Aorta (tissue), 5 donors: ENCODE results near the gene SLC7A6. TPM values are rescaled to one million over a fixed set of nuclear protein-coding genes. Genes with fewer than 3 reads are reported as not detected.
A peak's percentile ranks its signal among the peaks of the same experiment; 100 is the strongest.

Experiments used
- ATAC-seq: fragments of 200-7000 bp; cut with Tn5 transposase; one replicate; pipeline ENCODE4 v1.9.1; 2022; ENCODE audit warnings: moderate library complexity; ENCODE audit not compliant: low FRiP score
- DNase-seq, 2 donors: peaks; one replicate each; pipeline ENCODE4 v3.0.0-alpha.2; 2020
- H3K27ac ChIP-seq, 2 donors: one replicate each; pipeline ENCODE4 v1.5.1; 2013; ENCODE audit warnings: low read length in 2 of 2, mild to moderate bottlenecking in 2 of 2, moderate library complexity in 2 of 2, control low read depth in 1 of 2, inconsistent platforms in 1 of 2, low read depth in 1 of 2
- H3K27me3 ChIP-seq, 2 donors: one replicate each; pipeline ENCODE4 v1.6.1; 2013; ENCODE audit warnings: control low read depth in 1 of 2, low read length in 1 of 2, mild to moderate bottlenecking in 1 of 2, moderate library complexity in 1 of 2; ENCODE audit not compliant: insufficient read depth in 2 of 2, control insufficient read depth in 1 of 2
- H3K36me3 ChIP-seq, 2 donors: one replicate each; pipeline ENCODE4 v1.6.1; 2013; ENCODE audit warnings: control low read depth in 1 of 2, low read length in 1 of 2, mild to moderate bottlenecking in 1 of 2; ENCODE audit not compliant: insufficient read depth in 2 of 2, control insufficient read depth in 1 of 2
- H3K4me1 ChIP-seq, 2 donors: one replicate each; pipeline ENCODE4 v1.6.1; 2013; ENCODE audit warnings: low read length in 2 of 2, control low read depth in 1 of 2, mild to moderate bottlenecking in 1 of 2, moderate library complexity in 1 of 2; ENCODE audit not compliant: insufficient read depth in 2 of 2, control insufficient read depth in 1 of 2
- H3K4me3 ChIP-seq, 2 donors: one replicate each; pipeline ENCODE4 v1.5.1; 2013; ENCODE audit warnings: low read length in 2 of 2, control low read depth in 1 of 2, mild to moderate bottlenecking in 1 of 2
- H3K9me3 ChIP-seq: one replicate; pipeline ENCODE4 v1.6.1; 2013; ENCODE audit warnings: mild to moderate bottlenecking, low read length; ENCODE audit not compliant: control insufficient read depth
- WGBS, 2 donors: extraction: QIAGEN DNeasy Blood & Tissue Kit; methylation state at CpG; one replicate each; pipeline ENCODE4 v1.1.7; 2013; 5-methylcytosine and 5-hydroxymethylcytosine counted together
- intact Hi-C, 2 donors: fragments of 100-400 bp; cut with DNase I; formaldehyde crosslinking; loops; one replicate each; pipeline versions ENCODE4 v1.14.2 to v1.15.0; 2022
- long read RNA-seq, 2 donors: library from polyadenylated mRNA; unstranded; transcript quantifications; one replicate each; pipeline ENCODE4 v2.0.0, GENCODE V29; 2020 to 2021
- polyA plus RNA-seq, 2 donors: library from polyadenylated mRNA; stranded (reverse); fragments of 200-250 nt; gene quantifications; one replicate each; pipeline ENCODE4 v1.2.3, GENCODE V29; 2013
- total RNA-seq, 2 donors: library from RNA; stranded (reverse); fragmentation: NEBNext Ultra II Directional; extraction: Animal tissue kit (Norgen Biotek cat#: 25700); gene quantifications; one replicate each; pipeline ENCODE4 v1.2.1, GENCODE V29; 2021
- donor health status: healthy with polysubstance abuse.
- donor health status: Bipolar disorder and iron deficiency.
- donor health status: DM: no; HTN: no; CAD: no.
- donor health status: DM: no; HTN: no; CAD: no.
- donor health status: DM: yes; HTN: yes; CAD: no.

SLC7A6 gene
- total RNA-seq, result 10 to 100 TPM; 47.0 to 52.4 TPM
- 10 to 100 TPM in 1 of 2 donors, 1 to 10 TPM in 1; 2.4 to 12.8 TPM for polyA plus RNA-seq
- long read RNA-seq, donor 1, full-length matches to known transcripts, result 5 of 56 reads
- long read RNA-seq, donor 1, partial matches to known transcripts, result 24 of 56 reads
- long read RNA-seq, donor 1, other reads (novel, unspliced or antisense), result 27 of 56 reads
- long read RNA-seq, donor 2, partial matches to known transcripts, result 6 of 29 reads
- long read RNA-seq, donor 2, other reads (novel, unspliced or antisense), result 23 of 29 reads

- Histone ChIP-seq H3K4me3 (peak within 1 kb of the TSS; percentile 37 to 46), H3K4me1 (no peaks in the 10 kb centered on the region), H3K9me3 (no peaks in the 10 kb centered on the region), H3K27me3 (no peaks in the 10 kb centered on the region), H3K36me3 (peaks cover 0 to 1% of the 10 kb centered on the region in 2 donors), H3K27ac (peak within 1 kb of the TSS; percentile 65 to 82)
- 0 to 1% methylated on average over 108 to 123 of the region's 123 CpGs for WGBS, 2 donors
- DNase-seq (peak; percentile 84 to 95), ATAC-seq (peak; percentile 76)
- intact Hi-C loops, result loop anchor here (1.0 to 5.0 kb wide), 3 partner anchors 47 to 63 kb away; partner anchors contain the start of genes PRMT7 (in 2 of the 2) and SLC7A6OS (in 1 of the 2)
These were observed at the start of gene SLC7A6 for GRCh38 chr16:68264128-68265077. Gene SLC7A6 (plus strand): TSS chr16:68264526. CDS start chr16:68274727, 10,201 bp downstream.

DNA sequence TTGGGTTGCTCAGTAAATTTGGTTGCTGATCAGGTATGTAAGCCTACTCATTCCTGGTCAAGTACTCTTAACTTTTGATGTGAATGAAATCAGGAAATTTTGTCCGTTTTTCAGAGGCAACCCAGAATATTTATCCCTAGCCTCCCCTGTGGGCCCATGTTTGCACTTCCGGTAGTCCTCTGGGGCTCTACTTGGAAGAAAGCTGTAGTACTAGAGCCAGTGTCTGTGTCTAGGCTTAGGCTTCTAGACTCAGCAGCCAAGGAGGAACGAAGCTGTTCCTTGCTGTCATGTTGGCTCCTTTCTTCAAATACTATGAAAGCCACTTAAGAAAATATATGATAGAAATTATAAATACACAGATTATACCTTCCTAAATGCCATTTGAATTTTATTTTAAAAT is 49.6 kb upstream of the SLC7A6 start:
- Histone ChIP-seq H3K27ac (no peak overlapping the region), H3K4me1 (peaks cover 0 to 2% of the 10 kb centered on the region in 2 donors), H3K27me3 (no peaks in the 10 kb centered on the region), H3K9me3 (no peaks in the 10 kb centered on the region), H3K36me3 (no peaks in the 10 kb centered on the region), H3K4me3 (no peak overlapping the region)
- ATAC-seq, result no peak
- intact Hi-C loops, result no loop called here
- no peak for DNase-seq
- WGBS, 2 donors, result 59 to 67% methylated on average over 3 of the region's 3 CpGs

DNA sequence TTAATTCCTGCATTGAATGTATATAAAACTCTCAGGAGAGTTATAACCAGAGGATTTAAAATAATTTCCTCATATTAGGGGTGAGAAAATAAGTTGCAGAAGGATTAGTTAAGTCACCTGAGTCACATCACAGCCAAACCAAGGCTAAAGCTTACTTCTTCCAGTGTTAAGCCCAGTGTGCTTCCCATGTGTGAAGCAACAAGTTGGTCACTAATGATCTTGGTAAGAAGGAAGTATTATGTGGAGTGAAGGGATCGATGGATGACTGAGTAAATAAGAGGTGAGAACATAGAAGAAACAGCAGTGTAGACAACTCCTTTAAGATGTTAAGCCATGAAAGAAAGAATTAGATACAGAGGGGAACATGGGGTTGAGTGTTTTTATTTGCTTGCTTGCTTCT is 49.0 kb upstream of the SLC7A6 start:
- Histone ChIP-seq H3K27ac (no peak overlapping the region), H3K27me3 (no peaks in the 10 kb centered on the region), H3K4me3 (no peak overlapping the region), H3K4me1 (peaks cover 0 to 2% of the 10 kb centered on the region in 2 donors), H3K36me3 (no peaks in the 10 kb centered on the region), H3K9me3 (no peaks in the 10 kb centered on the region)
- intact Hi-C loops, result no loop called here
- DNase-seq (no peak), ATAC-seq (no peak)
- 97 to 98% methylated on average over 1 of the region's 1 CpG for WGBS, 2 donors

- DNase-seq, result no peak
These were observed 48.1 kb upstream of the SLC7A6 start for GRCh38 chr16:68216240-68216639.

GRCh38 chr16:68217506-68217905 is 46.8 kb upstream of the SLC7A6 start:
- H3K4me1 ChIP-seq, result peaks cover 0 to 2% of the 10 kb centered on the region in 2 donors
- intact Hi-C loops, result no loop called here
- no peak overlapping the region for H3K27ac ChIP-seq
- H3K4me3 ChIP-seq, result no peak overlapping the region
- WGBS, 2 donors, result 87 to 90% methylated on average over 4 of the region's 4 CpGs
- H3K27me3 ChIP-seq, result no peaks in the 10 kb centered on the region
- DNase-seq (no peak), ATAC-seq (no peak)
- H3K36me3 ChIP-seq, result no peaks in the 10 kb centered on the region
- H3K9me3 ChIP-seq, result no peaks in the 10 kb centered on the region

More at GRCh38 chr16:68216240-68216639, 48.1 kb upstream of the SLC7A6 start:
- intact Hi-C loops, result no loop called here
- WGBS, 2 donors, result 89 to 94% methylated on average over 3 of the region's 3 CpGs
- Histone ChIP-seq H3K27ac (no peak overlapping the region), H3K9me3 (no peaks in the 10 kb centered on the region), H3K4me3 (no peak overlapping the region), H3K36me3 (no peaks in the 10 kb centered on the region), H3K27me3 (no peaks in the 10 kb centered on the region), H3K4me1 (peaks cover 0 to 2% of the 10 kb centered on the region in 2 donors)
- ATAC-seq, result no peak

- Histone ChIP-seq H3K4me3 (no peak overlapping the region), H3K4me1 (peaks cover 0 to 2% of the 10 kb centered on the region in 2 donors), H3K27ac (no peak overlapping the region), H3K27me3 (no peaks in the 10 kb centered on the region), H3K36me3 (no peaks in the 10 kb centered on the region), H3K9me3 (no peaks in the 10 kb centered on the region)
- DNase-seq (no peak), ATAC-seq (no peak)
- intact Hi-C loops, result no loop called here
- WGBS, 2 donors, result 85 to 90% methylated on average over 6 of the region's 6 CpGs
These were observed 44.5 kb upstream of the SLC7A6 start for GRCh38 chr16:68219725-68220351.

GRCh38 chr16:68223072-68223471 is 41.3 kb upstream of the SLC7A6 start:
- Histone ChIP-seq H3K27ac (no peak overlapping the region), H3K4me1 (peaks cover 0 to 2% of the 10 kb centered on the region in 2 donors), H3K9me3 (no peaks in the 10 kb centered on the region), H3K27me3 (no peaks in the 10 kb centered on the region), H3K36me3 (no peaks in the 10 kb centered on the region), H3K4me3 (no peak overlapping the region)
- intact Hi-C loops, result no loop called here
- DNase-seq (no peak), ATAC-seq (no peak)
- 66 to 67% methylated on average over 1 of the region's 1 CpG for WGBS, 2 donors

GRCh38 chr16:68226116-68226515 is 38.2 kb upstream of the SLC7A6 start:
- H3K27me3 ChIP-seq, result no peaks in the 10 kb centered on the region
- H3K27ac ChIP-seq, result no peak overlapping the region
- no peaks in the 10 kb centered on the region for H3K4me1 ChIP-seq
- DNase-seq (no peak), ATAC-seq (no peak)
- intact Hi-C loops, result loop anchor here in 1 of 2 donors (2.0 kb wide), 1 partner anchor 233 kb away; no protein-coding TSS in a partner anchor
- WGBS, 2 donors, result 78 to 79% methylated on average over 4 of the region's 4 CpGs
- no peaks in the 10 kb centered on the region for H3K36me3 ChIP-seq
- no peak overlapping the region for H3K4me3 ChIP-seq
- no peaks in the 10 kb centered on the region for H3K9me3 ChIP-seq
